ENCODE measurements around the gene LOXL1.

DNA sequence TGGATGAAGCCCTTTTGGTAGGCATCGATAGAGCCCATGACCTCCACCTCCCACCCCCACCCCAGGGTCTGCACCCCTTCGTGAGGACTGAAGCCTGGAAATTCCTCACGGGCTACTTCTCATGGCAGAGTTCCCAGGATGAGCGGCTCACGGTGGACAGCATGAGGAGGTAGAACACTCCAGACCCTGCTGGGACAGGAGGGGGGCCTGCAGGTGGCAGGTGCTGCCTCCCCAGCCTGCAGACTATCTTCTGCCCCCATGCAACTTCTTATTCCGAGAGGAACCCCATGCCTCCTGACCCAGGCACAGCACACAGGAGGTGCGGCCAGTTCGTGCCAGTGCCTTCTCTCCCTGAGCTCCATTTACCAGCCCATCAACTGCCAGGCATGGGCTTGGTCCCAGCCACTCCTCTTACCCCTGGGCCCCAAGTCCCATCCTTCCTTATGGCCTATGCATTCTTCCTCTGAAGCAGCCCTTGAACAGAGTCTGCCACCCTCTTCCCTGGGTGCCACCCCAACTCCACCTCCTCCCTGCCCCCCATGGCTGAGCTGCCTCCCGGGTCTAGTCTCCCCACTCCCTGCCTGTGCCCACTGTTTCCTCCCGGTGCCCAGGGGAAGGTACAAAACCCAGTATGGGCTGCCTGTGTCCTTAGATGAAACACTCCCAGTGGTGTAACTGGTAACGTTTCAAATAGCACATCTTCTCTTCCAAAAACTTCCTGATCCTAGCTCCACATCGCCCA is 44.5 kb upstream of the LOXL1 start:
- TF ChIP-seq CTCF (conservative IDR thresholded peaks at IDR 0.05; ENCODE audit: low read depth, low read length) (no peak), EZH2 (IDR thresholded peaks at IDR 0.05; ENCODE audit: borderline replicate concordance, low read depth, low read length, poor library complexity, severe bottlenecking) (no peak)

Data from A673 (cell line).